Breast epithelium (tissue), 4 donors: ENCODE measurements around the gene OR2A5. TPM values are rescaled to one million over a fixed set of nuclear protein-coding genes. Genes with fewer than 3 reads are reported as not detected.
"Not testable (repeated sequence)": the region's sequence is repeated elsewhere in the genome, so short reads cannot be mapped to it uniquely, and the experiment has no call there.

Experiments
- DNase-seq, 2 donors: peaks; one replicate each; pipeline ENCODE4 v3.0.0-alpha.2; 2019; ENCODE audit warnings: low spot score in 2 of 2
- H3K27ac ChIP-seq, 2 donors: fragments of 200-600 bp; sonication (generic) in 1 of 2; one replicate each; pipeline ENCODE4 v1.5.1; 2016 to 2019; ENCODE audit warnings: mild to moderate bottlenecking in 1 of 2
- H3K27me3 ChIP-seq, 2 donors: fragments of 200-600 bp; sonication (generic) in 1 of 2; one replicate each; pipeline versions ENCODE4 v1.5.1 to v1.6.0; 2017 to 2019; ENCODE audit warnings: control low read depth in 1 of 2, mild to moderate bottlenecking in 1 of 2
- H3K36me3 ChIP-seq: fragments of 200-600 bp; one replicate; pipeline ENCODE4 v1.5.1; 2019
- H3K4me1 ChIP-seq, 2 donors: fragments of 200-600 bp; sonication (generic); one replicate each; pipeline ENCODE4 v1.5.1; 2016 to 2019; ENCODE audit warnings: control low read depth in 1 of 2
- H3K4me3 ChIP-seq, 3 donors: fragments of 200-600 bp; sonication (generic); 1 replicate in 2 of 3; 2 replicates in 1 of 3; pipeline ENCODE4 v1.5.1; 2016 to 2019; ENCODE audit warnings: mild to moderate bottlenecking in 3 of 3, moderate library complexity in 2 of 3
- H3K9me3 ChIP-seq, 2 donors: fragments of 200-600 bp; sonication (generic) in 1 of 2; one replicate each; pipeline ENCODE4 v1.5.1; 2016 to 2019; ENCODE audit warnings: control low read depth in 1 of 2
- POLR2A ChIP-seq: fragments of 450-650 bp; IDR thresholded peaks from one replicate; pipeline ENCODE4 v1.6.1; 2016; ENCODE audit warnings: antibody characterized with exemption, mild to moderate bottlenecking, moderate library complexity
- POLR2AphosphoS5 ChIP-seq, 3 donors: sonication (generic); formaldehyde crosslinking; IDR thresholded peaks; one replicate each; pipeline ENCODE4 v1.6.1; 2017; ENCODE audit warnings: antibody characterized with exemption in 3 of 3
- intact Hi-C: fragments of 100-400 bp; cut with DNase I; formaldehyde crosslinking; loops from one replicate; pipeline ENCODE4 v1.15.1; 2023; ENCODE audit warnings: low total_unique reads
- total RNA-seq, 3 donors: library from RNA; depleted of rRNA; stranded (reverse); fragments of >200 nt; gene quantifications; one replicate each; pipeline ENCODE4 v1.1.0, GENCODE V29; 2016
- TF ChIP-seq, protein P1 (sequence below), 3 donors: fragments of 450-650 bp; IDR thresholded peaks; one replicate each; pipeline ENCODE4 v1.5.1; 2016 to 2017; ENCODE audit warnings: antibody characterized with exemption in 3 of 3, mild to moderate bottlenecking in 3 of 3, moderate library complexity in 3 of 3

The OR2A5 gene
- total RNA-seq, 3 donors from 2014 or later = not detected

GRCh38 chr7:144049491-144049890 lies 743 bp downstream of the OR2A5 start:
- Histone ChIP-seq H3K36me3 (no peaks in the 10 kb centered on the region), H3K4me3 (no peak overlapping the region), H3K27me3 (no peaks in the 10 kb centered on the region), H3K27ac (no peak overlapping the region), H3K4me1 (no peaks in the 10 kb centered on the region), H3K9me3 (no peaks in the 10 kb centered on the region)
- no peak for TF ChIP-seq POLR2AphosphoS5 (IDR thresholded peaks at IDR 0.05)
- no peak for TF ChIP-seq POLR2A
- TF ChIP-seq, protein P1, sequence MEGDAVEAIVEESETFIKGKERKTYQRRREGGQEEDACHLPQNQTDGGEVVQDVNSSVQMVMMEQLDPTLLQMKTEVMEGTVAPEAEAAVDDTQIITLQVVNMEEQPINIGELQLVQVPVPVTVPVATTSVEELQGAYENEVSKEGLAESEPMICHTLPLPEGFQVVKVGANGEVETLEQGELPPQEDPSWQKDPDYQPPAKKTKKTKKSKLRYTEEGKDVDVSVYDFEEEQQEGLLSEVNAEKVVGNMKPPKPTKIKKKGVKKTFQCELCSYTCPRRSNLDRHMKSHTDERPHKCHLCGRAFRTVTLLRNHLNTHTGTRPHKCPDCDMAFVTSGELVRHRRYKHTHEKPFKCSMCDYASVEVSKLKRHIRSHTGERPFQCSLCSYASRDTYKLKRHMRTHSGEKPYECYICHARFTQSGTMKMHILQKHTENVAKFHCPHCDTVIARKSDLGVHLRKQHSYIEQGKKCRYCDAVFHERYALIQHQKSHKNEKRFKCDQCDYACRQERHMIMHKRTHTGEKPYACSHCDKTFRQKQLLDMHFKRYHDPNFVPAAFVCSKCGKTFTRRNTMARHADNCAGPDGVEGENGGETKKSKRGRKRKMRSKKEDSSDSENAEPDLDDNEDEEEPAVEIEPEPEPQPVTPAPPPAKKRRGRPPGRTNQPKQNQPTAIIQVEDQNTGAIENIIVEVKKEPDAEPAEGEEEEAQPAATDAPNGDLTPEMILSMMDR (IDR thresholded peaks at IDR 0.05) = no peak
- no peak for DNase-seq
- intact Hi-C loops = no loop called here

GRCh38 chr7:144050093-144050492 lies 1.3 kb downstream of the OR2A5 start:
- intact Hi-C loops = no loop called here
- DNase-seq = no peak
- H3K9me3 ChIP-seq = no peaks in the 10 kb centered on the region
- no peaks in the 10 kb centered on the region for H3K4me1 ChIP-seq
- no peak overlapping the region for H3K4me3 ChIP-seq
- H3K36me3 ChIP-seq = no peaks in the 10 kb centered on the region
- TF ChIP-seq POLR2A (no peak), POLR2AphosphoS5 (IDR thresholded peaks at IDR 0.05) (no peak)
- TF ChIP-seq, protein P1 (IDR thresholded peaks at IDR 0.05) = no peak
- H3K27ac ChIP-seq = no peak overlapping the region
- no peaks in the 10 kb centered on the region for H3K27me3 ChIP-seq

DNA sequence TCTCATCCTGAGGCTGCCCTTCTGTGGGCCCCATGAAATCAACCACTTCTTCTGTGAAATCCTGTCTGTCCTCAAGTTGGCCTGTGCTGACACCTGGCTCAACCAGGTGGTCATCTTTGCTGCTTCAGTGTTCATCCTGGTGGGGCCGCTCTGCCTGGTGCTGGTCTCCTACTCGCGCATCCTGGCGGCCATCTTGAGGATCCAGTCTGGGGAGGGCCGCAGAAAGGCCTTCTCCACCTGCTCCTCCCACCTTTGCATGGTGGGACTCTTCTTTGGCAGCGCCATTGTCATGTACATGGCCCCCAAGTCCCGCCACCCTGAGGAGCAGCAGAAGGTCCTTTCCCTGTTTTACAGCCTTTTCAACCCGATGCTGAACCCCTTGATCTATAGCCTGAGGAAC lies 2.1 kb downstream of the OR2A5 start:
- H3K4me3 ChIP-seq, H3K4me1 ChIP-seq, DNase-seq, H3K36me3 ChIP-seq, H3K27me3 ChIP-seq, H3K9me3 ChIP-seq, H3K27ac ChIP-seq, intact Hi-C loops: not testable (repeated sequence)

GRCh38 chr7:144057954-144058353 lies 9.2 kb downstream of the OR2A5 start:
- intact Hi-C loops = no loop called here
- TF ChIP-seq, protein P1 (IDR thresholded peaks at IDR 0.05) = no peak
- TF ChIP-seq POLR2A = no peak
- no peak for TF ChIP-seq POLR2AphosphoS5 (IDR thresholded peaks at IDR 0.05)
- H3K27me3 ChIP-seq = no peaks in the 10 kb centered on the region
- DNase-seq = no peak
- H3K27ac ChIP-seq = no peak overlapping the region
- H3K4me3 ChIP-seq = no peak overlapping the region
- no peaks in the 10 kb centered on the region for H3K9me3 ChIP-seq
- H3K4me1 ChIP-seq = no peaks in the 10 kb centered on the region
- no peaks in the 10 kb centered on the region for H3K36me3 ChIP-seq

DNA sequence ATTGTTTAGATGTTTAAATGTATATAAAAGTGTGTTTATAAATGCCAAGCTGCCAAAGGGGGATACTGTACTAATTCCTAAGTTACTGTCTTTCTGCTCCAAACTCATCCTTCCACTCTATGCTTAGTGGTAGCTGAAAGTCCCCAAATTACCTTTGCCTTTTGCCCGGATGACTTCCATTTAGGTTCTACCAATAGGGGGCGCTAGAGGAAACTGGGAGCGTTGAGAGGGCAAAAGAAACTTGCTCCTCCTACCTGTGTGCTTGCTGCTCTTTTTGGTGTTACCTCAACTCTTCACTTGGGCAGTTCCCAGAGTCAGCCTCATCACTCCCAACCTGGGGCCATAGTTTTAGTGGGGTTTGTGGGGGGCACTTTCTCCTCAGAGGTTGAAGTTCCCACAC lies 15.0 kb downstream of the OR2A5 start:
- TF ChIP-seq POLR2AphosphoS5 (IDR thresholded peaks at IDR 0.05) = no peak
- TF ChIP-seq, protein P1 (IDR thresholded peaks at IDR 0.05) = no peak
- no peak for TF ChIP-seq POLR2A
- H3K36me3 ChIP-seq = no peaks in the 10 kb centered on the region
- no peak overlapping the region for H3K27ac ChIP-seq
- no peak for DNase-seq
- H3K9me3 ChIP-seq = no peaks in the 10 kb centered on the region
- no peaks in the 10 kb centered on the region for H3K27me3 ChIP-seq
- no peak overlapping the region for H3K4me3 ChIP-seq
- H3K4me1 ChIP-seq = no peaks in the 10 kb centered on the region
- intact Hi-C loops = no loop called here

- Histone ChIP-seq H3K4me3 (no peak within 1 kb of the TSS), H3K36me3 (no peaks in the 10 kb centered on the region), H3K4me1 (no peaks in the 10 kb centered on the region), H3K27me3 (no peaks in the 10 kb centered on the region), H3K9me3 (no peaks in the 10 kb centered on the region), H3K27ac (no peak within 1 kb of the TSS)
- intact Hi-C loops = no loop called here
- no peak for DNase-seq
- TF ChIP-seq POLR2AphosphoS5 (IDR thresholded peaks at IDR 0.05) (no peak), POLR2A (no peak)
- TF ChIP-seq, protein P1 (IDR thresholded peaks at IDR 0.05) = no peak
Observed at GRCh38 chr7:144069511-144069910, 20.8 kb downstream of the OR2A5 start, which contains the start of gene OR2A25. Gene OR2A25, plus strand, starts transcription at chr7:144069811. Its CDS starts 4,409 bp downstream, at chr7:144074220.
